SJSA1 (cell line): ENCODE measurements around the gene ATP1A1. TPM values are rescaled to one million over a fixed set of nuclear protein-coding genes. Genes with fewer than 3 reads are reported as not detected.

Experiments used
- DNase-seq, 2 experiments: peaks; one replicate each; pipeline ENCODE4 v3.0.0-alpha.2; 2015 to 2020; ENCODE audit warnings: low spot score in 2 of 2, low read depth in 1 of 2
- H3K27ac ChIP-seq: fragments of 250-450 bp; sonication (Bioruptor Pico); 2 replicates; pipeline ENCODE4 v1.5.1; 2020; ENCODE audit warnings: mild to moderate bottlenecking, moderate library complexity
- H3K27me3 ChIP-seq: fragments of 250-450 bp; sonication (Bioruptor Pico); replicated peaks from 2 replicates; pipeline ENCODE4 v1.5.1; 2020; ENCODE audit warnings: mild to moderate bottlenecking, moderate library complexity
- H3K36me3 ChIP-seq: fragments of 250-450 bp; sonication (Bioruptor Pico); 2 replicates; pipeline ENCODE4 v1.5.1; 2020; ENCODE audit warnings: mild to moderate bottlenecking
- H3K4me1 ChIP-seq: fragments of 250-450 bp; sonication (Bioruptor Pico); replicated peaks from 2 replicates; pipeline ENCODE4 v1.6.1; 2021; ENCODE audit warnings: mild to moderate bottlenecking
- H3K4me3 ChIP-seq: fragments of 250-450 bp; sonication (Bioruptor Pico); 2 replicates; pipeline ENCODE4 v1.5.1; 2020; ENCODE audit warnings: mild to moderate bottlenecking
- H3K9me3 ChIP-seq: fragments of 250-450 bp; sonication (Bioruptor Pico); replicated peaks from 2 replicates; pipeline ENCODE4 v1.5.1; 2020; ENCODE audit warnings: mild to moderate bottlenecking
- total RNA-seq: library from RNA; depleted of rRNA; stranded (reverse); fragments of >200 nt; shearing (Covaris generic); gene quantifications from 2 replicates; pipeline ENCODE4 v1.2.3, GENCODE V29; 2014

The ATP1A1 gene
- total RNA-seq, 1 experiment from 2014 or later = 36.7 TPM

DNA sequence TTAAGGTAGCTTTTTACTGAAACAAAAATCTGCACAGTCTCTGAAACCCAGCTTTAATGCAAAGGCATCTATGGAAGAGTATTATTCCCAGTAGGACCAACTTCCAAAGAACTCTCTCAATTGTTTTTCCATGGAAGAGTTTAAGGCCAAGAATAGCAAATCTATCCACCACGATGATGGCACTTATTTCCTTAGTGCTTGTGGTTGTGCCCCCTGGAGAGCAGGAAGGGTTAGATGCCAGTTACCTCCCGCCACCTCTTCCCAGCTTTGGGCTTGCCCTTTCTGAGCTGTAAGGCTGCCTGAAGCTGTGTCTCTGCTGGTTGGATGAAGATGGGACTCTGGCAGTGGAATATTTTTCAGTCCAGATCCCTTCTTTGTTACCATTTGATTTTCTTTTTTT, 4.8 kb upstream of the ATP1A1 start:
- Histone ChIP-seq H3K27me3 (peaks cover 7% of the 10 kb centered on the region), H3K4me3 (no peak overlapping the region), H3K27ac (no peak overlapping the region), H3K36me3 (no peaks in the 10 kb centered on the region), H3K4me1 (peaks cover 6% of the 10 kb centered on the region), H3K9me3 (0 out of 2 replicates have a peak, but pooled peaks cover 4% of the 10 kb centered on the region)
- no peak for DNase-seq

DNA sequence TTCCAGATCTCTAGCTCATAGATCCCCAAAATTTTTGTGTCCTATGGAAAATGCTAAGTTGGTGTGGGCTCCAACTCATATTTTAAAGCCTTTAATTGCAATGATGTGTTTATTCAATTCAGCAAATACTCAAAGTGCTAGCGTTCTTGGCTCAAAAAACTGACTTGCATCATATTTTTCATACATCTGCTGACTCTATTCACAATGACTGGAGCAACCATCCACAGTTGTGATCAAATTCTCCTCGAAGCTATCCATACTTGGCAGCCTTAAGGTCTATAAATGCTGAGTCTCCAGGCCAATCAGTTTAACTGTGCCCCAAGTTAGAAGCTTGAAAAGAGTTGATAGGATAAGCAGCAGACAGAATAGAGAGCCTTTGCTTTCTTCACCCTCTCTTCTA, 2.9 kb upstream of the ATP1A1 start:
- no peaks in the 10 kb centered on the region; the same call in 1 of the 2 replicates for H3K36me3 ChIP-seq
- H3K4me1 ChIP-seq = peaks cover 18% of the 10 kb centered on the region
- H3K9me3 ChIP-seq = 0 out of 2 replicates have a peak, but pooled peaks cover 4% of the 10 kb centered on the region
- peaks cover 7% of the 10 kb centered on the region for H3K27me3 ChIP-seq
- no peak overlapping the region for H3K4me3 ChIP-seq
- H3K27ac ChIP-seq = no peak overlapping the region
- no peak for DNase-seq

DNA sequence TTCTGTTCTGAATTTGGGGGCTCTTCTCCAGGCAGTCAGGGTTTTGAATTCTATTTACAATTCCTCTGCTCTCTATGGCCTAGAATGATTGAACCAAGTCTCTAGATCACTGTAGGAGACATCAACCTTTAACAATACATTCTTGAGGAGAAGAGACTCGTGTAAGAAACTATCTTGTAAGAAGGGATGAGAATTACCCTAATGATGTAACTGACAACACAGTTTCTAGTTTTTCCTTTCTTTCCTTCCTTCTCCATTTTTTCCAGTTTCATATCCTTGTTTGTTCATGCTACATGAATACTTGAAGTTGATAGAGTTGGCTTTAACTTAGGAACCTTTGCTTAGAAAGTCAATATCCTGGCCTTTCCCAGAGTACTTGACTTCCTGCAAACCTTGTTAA, 1.3 kb upstream of the ATP1A1 start:
- H3K9me3 ChIP-seq = 0 out of 2 replicates have a peak, but pooled peaks cover 4% of the 10 kb centered on the region
- H3K36me3 ChIP-seq = no peaks in the 10 kb centered on the region; the same call in 1 of the 2 replicates
- H3K4me3 ChIP-seq = no peak overlapping the region
- peaks cover 33% of the 10 kb centered on the region for H3K4me1 ChIP-seq
- no peak for DNase-seq
- H3K27ac ChIP-seq = no peak overlapping the region
- peaks cover 5% of the 10 kb centered on the region for H3K27me3 ChIP-seq

DNA sequence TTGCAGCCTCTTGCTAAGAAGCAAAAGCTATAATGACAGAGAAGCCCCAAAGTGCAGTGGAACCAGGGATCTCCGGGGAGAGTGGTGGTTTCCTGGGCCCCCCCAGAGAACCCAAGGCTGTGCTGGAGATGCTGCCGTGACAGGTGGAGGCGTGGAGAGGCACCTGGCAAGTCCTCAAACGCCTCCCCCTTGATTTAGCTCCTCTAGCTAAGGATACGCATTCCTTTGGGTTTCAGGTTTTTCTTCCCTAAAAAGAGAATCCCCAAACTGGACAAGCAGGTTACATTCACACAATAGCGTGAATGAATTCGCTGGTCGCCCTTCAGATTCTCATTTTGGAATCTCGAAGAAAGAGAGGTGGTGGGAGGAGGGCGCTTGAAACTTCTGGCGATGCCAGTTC, 853 bp upstream of the ATP1A1 start:
- H3K27ac ChIP-seq = no peak overlapping the region
- 0 out of 2 replicates have a peak, but pooled peaks cover 4% of the 10 kb centered on the region for H3K9me3 ChIP-seq
- H3K27me3 ChIP-seq = peaks cover 5% of the 10 kb centered on the region
- no peak overlapping the region; the same call in 1 of the 2 replicates for H3K4me3 ChIP-seq
- peaks cover 38% of the 10 kb centered on the region for H3K4me1 ChIP-seq
- DNase-seq = no peak
- H3K36me3 ChIP-seq = no peaks in the 10 kb centered on the region; the same call in 1 of the 2 replicates

DNA sequence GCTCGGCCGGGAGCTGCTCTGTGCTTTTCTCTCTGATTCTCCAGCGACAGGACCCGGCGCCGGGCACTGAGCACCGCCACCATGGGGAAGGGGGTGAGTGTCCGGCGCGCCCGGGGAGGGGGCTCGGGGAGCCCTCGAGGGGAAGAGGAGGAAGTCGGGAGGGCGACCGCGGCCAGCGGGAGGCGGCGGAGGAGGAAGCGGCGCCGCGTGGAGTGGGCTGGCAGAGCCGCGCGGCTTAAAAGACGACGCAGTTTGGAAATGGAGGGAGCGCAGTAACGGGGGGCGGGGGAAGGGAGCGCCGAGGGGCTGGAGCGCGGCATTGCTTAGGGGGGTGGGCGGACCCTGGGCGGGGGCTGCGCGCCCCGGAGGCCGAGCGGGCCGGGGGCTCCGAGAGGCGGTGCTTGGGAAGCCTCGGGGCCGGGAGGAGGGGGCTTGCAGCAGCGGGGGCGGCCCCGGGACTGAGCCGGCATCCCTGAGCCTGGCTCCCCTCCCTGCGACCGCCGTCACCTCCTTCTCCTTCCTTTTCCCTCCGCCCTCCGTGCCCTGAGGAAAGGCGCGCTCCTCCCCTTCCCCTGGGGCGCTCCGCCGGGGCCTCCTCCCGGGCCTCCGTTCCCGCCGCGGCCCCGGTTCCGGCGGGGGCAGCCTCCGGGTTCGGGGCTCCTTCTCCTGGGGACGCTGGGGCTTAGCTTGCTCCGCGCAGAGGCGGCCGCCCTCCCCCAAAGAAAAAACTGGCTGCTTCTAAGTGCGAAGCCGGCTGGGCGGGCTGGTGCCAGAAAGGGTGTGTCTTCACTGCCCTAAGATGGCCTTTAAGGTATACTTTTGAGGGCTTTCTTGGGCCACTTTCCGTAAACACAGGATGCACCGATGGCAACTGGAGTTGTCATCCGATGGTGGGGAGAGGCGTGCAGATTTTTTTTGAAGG, 648 bp downstream of the ATP1A1 start:
- DNase-seq = peak; percentile 65 to 67
- Histone ChIP-seq H3K27me3 (peaks cover 5% of the 10 kb centered on the region), H3K36me3 (no peaks in the 10 kb centered on the region; the same call in 1 of the 2 replicates), H3K9me3 (0 out of 2 replicates have a peak, but pooled peaks cover 4% of the 10 kb centered on the region), H3K27ac (peak overlapping the region; percentile 58), H3K4me3 (peak overlapping the region; percentile 71), H3K4me1 (peaks cover 51% of the 10 kb centered on the region)

DNA sequence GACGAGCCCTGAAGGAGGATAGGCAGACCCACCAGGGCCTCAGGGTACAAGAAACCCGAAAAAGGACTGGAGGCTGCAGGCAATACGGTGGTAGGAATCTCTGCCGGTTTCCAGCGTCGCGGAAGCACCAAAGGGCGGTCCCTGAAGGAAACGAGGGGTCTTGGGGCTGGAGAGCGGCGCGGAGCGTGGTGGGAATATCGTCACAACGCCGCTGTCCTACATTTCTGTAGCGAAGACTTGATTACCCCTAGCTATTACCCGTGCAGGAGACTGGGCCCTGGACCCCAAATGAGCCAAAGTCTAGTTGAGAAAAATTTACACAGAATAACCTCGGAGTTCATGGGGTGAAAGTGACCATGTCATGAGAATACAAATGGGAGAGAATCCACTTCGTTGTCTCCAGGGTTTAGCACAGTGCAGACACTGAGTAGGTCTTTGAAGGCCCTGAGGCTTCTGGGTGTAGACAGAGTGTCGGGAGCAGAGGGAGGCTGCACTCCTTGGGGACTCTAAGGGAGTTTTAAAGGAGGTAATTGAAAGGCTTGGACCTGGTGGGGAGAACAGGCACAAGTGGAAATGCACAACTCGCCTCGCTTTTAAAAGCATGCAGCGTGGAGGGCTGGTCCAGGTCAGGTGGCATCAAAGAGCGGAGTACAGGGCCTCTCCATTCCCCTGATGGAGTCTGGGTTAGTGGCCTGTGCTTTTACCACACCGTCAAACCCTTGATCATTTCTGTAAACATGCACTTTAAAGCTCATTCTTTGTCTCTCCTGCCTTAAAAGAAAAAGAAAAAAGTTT, 1.5 kb downstream of the ATP1A1 start:
- H3K27me3 ChIP-seq = peaks cover 5% of the 10 kb centered on the region
- peak in 1 of 2 experiments; percentile 6 for DNase-seq
- peak overlapping the region; percentile 48; the same call in 1 of the 2 replicates for H3K27ac ChIP-seq
- no peaks in the 10 kb centered on the region; the same call in 1 of the 2 replicates for H3K36me3 ChIP-seq
- H3K4me1 ChIP-seq = peaks cover 51% of the 10 kb centered on the region
- H3K4me3 ChIP-seq = peak overlapping the region; percentile 71
- H3K9me3 ChIP-seq = 0 out of 2 replicates have a peak, but pooled peaks cover 4% of the 10 kb centered on the region

DNA sequence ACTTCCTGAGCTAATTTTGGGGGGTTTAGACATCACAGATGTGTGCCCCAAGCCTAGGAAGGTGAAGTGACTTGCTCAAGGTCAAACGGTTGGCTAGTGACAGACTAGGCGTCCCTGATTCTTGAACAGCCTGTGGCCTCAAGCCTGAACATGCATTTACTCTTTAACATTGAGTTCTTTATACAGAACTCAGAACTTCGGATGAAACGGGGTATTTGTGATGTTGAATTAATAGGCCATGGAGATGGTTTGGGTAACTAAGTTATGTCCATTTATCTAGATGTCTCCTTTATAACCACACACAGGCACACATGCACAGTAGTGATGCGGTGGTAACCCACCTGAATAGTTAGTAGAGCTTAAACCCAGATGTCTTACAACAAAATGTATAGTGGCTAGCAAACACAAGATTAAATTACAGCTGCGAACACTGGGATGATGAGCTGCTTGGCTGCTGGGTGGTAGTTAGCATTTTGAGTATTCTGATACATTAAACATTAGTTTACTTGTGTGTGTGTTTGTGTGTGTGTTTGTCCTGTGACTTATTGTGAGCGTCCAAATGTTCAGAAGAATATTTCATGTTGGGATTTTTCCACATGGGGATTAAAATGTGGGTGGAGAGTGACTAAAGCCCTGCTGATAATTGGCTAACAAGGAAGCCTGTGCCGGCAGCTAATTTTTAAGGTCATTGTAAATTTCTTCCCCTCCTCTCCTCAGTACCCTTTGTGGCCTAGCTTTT, 2.3 kb downstream of the ATP1A1 start:
- DNase-seq = peak in 1 of 2 experiments; percentile 7
- Histone ChIP-seq H3K36me3 (no peaks in the 10 kb centered on the region; the same call in 1 of the 2 replicates), H3K27ac (peak overlapping the region; percentile 58), H3K4me1 (peaks cover 51% of the 10 kb centered on the region), H3K27me3 (peaks cover 5% of the 10 kb centered on the region), H3K9me3 (0 out of 2 replicates have a peak, but pooled peaks cover 4% of the 10 kb centered on the region), H3K4me3 (no peak overlapping the region)

DNA sequence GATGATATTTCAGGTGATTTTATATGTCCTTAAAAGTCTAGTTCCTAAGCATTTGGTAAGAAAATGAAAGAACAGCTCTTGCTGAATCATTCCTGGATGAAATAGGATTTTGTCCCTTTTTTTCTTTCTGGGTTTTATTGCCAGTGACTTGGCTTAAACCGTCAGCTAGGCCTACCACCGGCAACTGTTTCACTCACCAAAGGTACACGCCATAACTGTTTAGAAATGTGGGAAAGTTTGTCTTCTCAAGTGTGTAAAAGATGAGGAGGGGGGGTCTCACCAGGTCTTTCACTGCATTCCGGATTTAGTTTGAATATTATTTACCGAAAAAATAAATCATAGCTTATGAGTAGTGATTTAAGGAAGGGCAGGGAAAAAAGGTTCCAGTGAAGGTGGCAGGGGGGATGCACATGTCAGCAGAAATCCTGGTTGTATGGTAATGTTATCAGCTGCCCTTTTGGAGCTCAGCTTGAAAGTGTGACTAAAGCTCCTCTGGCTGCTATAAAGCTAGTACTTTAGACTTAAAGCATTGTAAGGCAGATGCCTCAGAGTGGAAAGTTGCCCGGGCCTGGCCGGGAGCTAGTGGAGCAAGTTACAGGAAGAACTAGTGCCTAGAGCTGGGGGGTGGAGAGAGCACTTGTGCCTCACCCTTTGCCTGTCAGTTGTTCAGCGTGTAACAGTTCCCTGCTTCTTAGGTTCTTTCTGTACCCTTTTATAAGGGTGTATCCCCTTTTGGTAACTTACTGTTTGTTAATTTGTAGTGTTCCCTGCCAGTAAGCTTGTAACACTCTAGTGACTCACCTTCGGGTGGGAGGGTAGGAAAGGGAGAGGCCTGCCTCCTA, 3.1 kb downstream of the ATP1A1 start:
- H3K9me3 ChIP-seq = 0 out of 2 replicates have a peak, but pooled peaks cover 4% of the 10 kb centered on the region
- H3K4me3 ChIP-seq = peak overlapping the region; percentile 3; the same call in 1 of the 2 replicates
- peaks cover 51% of the 10 kb centered on the region for H3K4me1 ChIP-seq
- peaks cover 5% of the 10 kb centered on the region for H3K27me3 ChIP-seq
- no peaks in the 10 kb centered on the region; the same call in 1 of the 2 replicates for H3K36me3 ChIP-seq
- peak; percentile 63 to 81 for DNase-seq
- peak overlapping the region; percentile 58 for H3K27ac ChIP-seq

DNA sequence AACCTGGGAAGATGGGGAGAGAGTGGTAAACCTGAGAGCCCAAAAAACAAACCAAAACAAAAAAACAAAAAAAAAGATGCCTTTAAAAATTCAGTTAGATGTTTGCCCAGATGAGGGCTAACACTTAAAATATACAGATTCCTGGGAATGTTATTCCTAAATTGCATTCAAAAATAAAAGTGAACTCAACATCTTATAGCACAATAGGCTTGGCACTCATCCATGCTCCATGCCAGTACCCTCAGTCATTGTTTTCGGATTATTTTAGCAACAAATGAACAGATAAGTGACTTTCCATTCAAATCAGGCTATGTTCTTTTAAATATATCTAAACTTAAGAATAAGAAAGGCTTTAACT, 3.7 kb downstream of the ATP1A1 start:
- H3K27ac ChIP-seq = peak overlapping the region; percentile 58
- H3K36me3 ChIP-seq = no peaks in the 10 kb centered on the region; the same call in 1 of the 2 replicates
- peaks cover 51% of the 10 kb centered on the region for H3K4me1 ChIP-seq
- H3K27me3 ChIP-seq = peaks cover 5% of the 10 kb centered on the region
- peak; percentile 55 to 76 for DNase-seq
- 0 out of 2 replicates have a peak, but pooled peaks cover 4% of the 10 kb centered on the region for H3K9me3 ChIP-seq
- H3K4me3 ChIP-seq = no peak overlapping the region

DNA sequence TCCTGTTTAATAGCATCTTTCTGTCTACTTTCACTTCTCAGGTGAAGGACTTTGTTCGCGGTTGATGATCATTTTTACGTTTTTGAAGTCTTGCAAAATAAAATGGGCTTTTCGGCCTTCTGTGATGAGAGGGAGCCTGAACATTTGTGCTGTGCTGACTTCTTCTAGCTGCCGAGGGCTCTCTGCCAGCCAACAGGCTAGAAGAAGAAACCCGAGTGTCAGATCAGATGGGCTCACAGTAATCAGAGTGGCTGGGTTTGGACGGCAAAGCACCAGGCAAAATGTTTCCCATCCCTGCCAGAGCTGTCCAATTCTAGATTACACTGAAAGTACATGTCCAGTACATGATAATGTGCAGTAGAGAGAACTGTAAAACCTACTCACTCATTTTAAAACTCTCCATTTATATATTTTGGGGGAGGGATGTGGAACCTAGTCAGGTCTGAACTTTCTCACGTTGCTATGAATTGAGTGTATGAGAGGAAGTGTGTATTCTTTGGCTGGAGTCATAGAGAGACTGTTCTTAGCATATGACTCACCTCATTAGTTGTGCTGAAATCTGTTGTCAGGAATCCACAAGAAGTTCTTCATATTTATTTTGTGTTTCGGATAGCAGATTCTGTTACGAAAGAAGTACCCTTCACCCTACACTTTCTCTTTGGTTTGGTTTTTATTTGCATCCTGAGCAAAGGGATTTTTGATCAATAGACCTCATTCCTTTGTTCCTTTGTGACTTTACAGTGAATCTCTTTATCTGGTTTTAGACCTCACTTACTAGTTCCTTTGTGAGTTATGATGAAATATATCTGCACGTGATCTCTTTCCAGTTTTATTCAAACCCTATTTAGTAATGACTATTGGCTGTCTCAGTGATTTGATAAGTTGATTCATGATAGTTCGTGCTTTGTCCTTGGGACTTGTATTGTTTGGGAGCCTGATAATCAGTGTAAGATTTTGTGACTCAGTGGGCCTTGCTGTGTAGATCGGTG, 4.8 kb downstream of the ATP1A1 start:
- Histone ChIP-seq H3K36me3 (no peaks in the 10 kb centered on the region; the same call in 1 of the 2 replicates), H3K4me1 (peaks cover 51% of the 10 kb centered on the region)

DNA sequence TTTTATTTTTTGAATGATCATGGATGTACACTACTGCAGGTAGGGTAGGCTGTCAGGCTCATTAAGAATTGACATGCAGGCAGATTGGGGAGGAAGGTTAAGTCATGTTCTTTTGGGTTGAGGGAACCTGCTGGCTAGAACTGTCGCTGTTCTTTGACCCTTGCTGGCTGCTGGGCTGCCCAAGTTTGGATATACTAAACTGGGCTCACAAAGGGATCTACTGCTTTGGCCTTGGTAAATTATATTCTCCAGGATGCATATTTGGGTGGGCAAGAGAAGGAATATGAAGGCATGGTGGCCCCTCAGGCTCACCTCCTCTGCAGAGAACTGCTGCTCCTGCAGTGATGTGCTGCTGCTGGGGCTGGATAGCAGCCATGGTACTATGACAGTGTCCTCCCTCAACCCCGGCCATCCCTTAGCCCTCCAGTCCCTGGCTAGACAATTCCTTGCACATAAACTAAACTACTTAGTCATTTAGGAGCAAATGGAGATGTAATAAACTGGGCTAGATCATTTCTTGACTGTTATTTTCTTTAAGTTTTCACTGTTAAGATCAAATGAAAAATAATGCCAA, 6.1 kb downstream of the ATP1A1 start:
- no peak for DNase-seq
- H3K4me1 ChIP-seq = peaks cover 50% of the 10 kb centered on the region
- H3K27me3 ChIP-seq = no peaks in the 10 kb centered on the region

More for the DNA sequence above, 4.8 kb downstream of the ATP1A1 start:
- peak in 1 of 2 experiments; percentile 77 for DNase-seq
- Histone ChIP-seq H3K4me3 (peak overlapping the region; percentile 2; the same call in 1 of the 2 replicates), H3K9me3 (0 out of 2 replicates have a peak, but pooled peaks cover under 1% of the 10 kb centered on the region), H3K27me3 (peaks cover under 1% of the 10 kb centered on the region; the same call in 1 of the 2 replicates), H3K27ac (peak overlapping the region; percentile 58)

More for the DNA sequence above, 6.1 kb downstream of the ATP1A1 start:
- no peak overlapping the region for H3K4me3 ChIP-seq
- H3K9me3 ChIP-seq = no peaks in the 10 kb centered on the region
- peaks cover 3% of the 10 kb centered on the region for H3K36me3 ChIP-seq
- no peak overlapping the region for H3K27ac ChIP-seq
